Activated CD8-positive, alpha-beta T cell treated with anti-CD3 and anti-CD28 coated beads, Interleukin-2, amount 10 ng/mL, durations not matched to agents 7 days and 5 days (primary cell): ENCODE data around the gene CCL1. TPM values are rescaled to one million over a fixed set of nuclear protein-coding genes. Genes with fewer than 3 reads are reported as not detected.

Source experiments
- ATAC-seq: fragments of 150-1000 bp; cut with Tn5 transposase; one replicate; pipeline ENCODE4 v1.10.0; 2021; ENCODE audit warnings: moderate library complexity
- CTCF ChIA-PET: fragments of 350-600 bp; sonication (Branson Sonifier 250); formaldehyde crosslinking; loops from one replicate; lab custom pipeline; 2021; ENCODE audit warnings: antibody characterized with exemption; lab: Charles Lee
- POLR2A ChIA-PET: fragments of 350-600 bp; sonication (Branson Sonifier 250); formaldehyde crosslinking; loops from one replicate; lab custom pipeline; 2021; ENCODE audit warnings: antibody characterized with exemption; lab: Charles Lee
- DNase-seq: peaks from one replicate; pipeline ENCODE4 v3.0.0-alpha.2; 2020
- H3K27ac Mint-ChIP-seq: one replicate; pipeline ENCODE4 v1.8.0; 2021; ENCODE audit warnings: mild to moderate bottlenecking, mixed read lengths
- H3K27me3 Mint-ChIP-seq: one replicate; pipeline ENCODE4 v1.8.0; 2021; ENCODE audit warnings: low read depth, mixed read lengths
- H3K36me3 Mint-ChIP-seq: one replicate; pipeline ENCODE4 v1.8.0; 2021; ENCODE audit warnings: low read depth, mixed read lengths
- H3K4me1 Mint-ChIP-seq: one replicate; pipeline ENCODE4 v1.8.0; 2021; ENCODE audit warnings: low read depth, mixed read lengths
- H3K4me3 Mint-ChIP-seq: one replicate; pipeline ENCODE4 v1.8.0; 2021; ENCODE audit warnings: mild to moderate bottlenecking, mixed read lengths
- H3K9me3 Mint-ChIP-seq: one replicate; pipeline ENCODE4 v1.8.0; 2022; ENCODE audit warnings: mixed read lengths; ENCODE audit not compliant: insufficient read depth
- total RNA-seq, 2 experiments: library from RNA; stranded (reverse); gene quantifications; one replicate each; pipeline ENCODE4 v1.2.3, GENCODE V29; 2021

CCL1 gene
- total RNA-seq, 2 experiments from 2014 or later, result not detected

DNA sequence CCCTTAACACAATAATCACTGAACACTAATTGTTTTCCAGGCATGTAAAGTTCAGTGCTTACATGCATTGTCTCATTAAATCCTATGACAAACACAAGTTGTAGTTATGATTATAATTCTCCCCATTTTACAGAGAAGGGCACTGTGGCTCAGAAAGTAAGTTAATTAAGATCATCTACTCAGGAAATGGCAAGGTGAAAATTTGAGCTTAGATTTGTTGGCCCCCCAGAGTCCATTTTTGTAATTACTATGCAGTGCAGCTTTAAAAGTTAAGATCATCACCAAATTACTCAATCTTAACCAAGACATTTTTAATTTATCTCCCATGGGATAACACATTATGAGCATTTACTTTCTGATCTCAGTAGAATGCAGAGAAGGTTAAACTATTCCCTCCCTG lies 34.2 kb upstream of the CCL1 start:
- ChIA-PET CTCF (interaction anchor here (0.9 to 6.1 kb wide), 15 partner anchors 9 to 279 kb away, joined by 3 to 70 read pairs (median 6); partner anchors contain the start of gene CCL1), POLR2A (interaction anchor here (1.5 kb wide), 1 partner anchor 26 kb away, joined by 3 read pairs; no protein-coding TSS in a partner anchor)
- DNase-seq (no peak), ATAC-seq (no peak)
- H3K4me1 Mint-ChIP-seq, result peaks cover 37% of the 10 kb centered on the region
- no peak overlapping the region for H3K27ac Mint-ChIP-seq
- H3K9me3 Mint-ChIP-seq, result no peaks in the 10 kb centered on the region
- no peak overlapping the region for H3K4me3 Mint-ChIP-seq
- no peaks in the 10 kb centered on the region for H3K36me3 Mint-ChIP-seq
- peaks cover 27% of the 10 kb centered on the region for H3K27me3 Mint-ChIP-seq

- no peaks in the 10 kb centered on the region for H3K9me3 Mint-ChIP-seq
- POLR2A ChIA-PET, result no interaction called here
- H3K27ac Mint-ChIP-seq, result no peak overlapping the region
- no peaks in the 10 kb centered on the region for H3K36me3 Mint-ChIP-seq
- H3K27me3 Mint-ChIP-seq, result peaks cover 29% of the 10 kb centered on the region
- peaks cover 32% of the 10 kb centered on the region for H3K4me1 Mint-ChIP-seq
- no peak for ATAC-seq
- no peak overlapping the region for H3K4me3 Mint-ChIP-seq
- DNase-seq, result no peak
- CTCF ChIA-PET, result interaction anchor here (1.2 to 1.7 kb wide), 2 partner anchors 10 to 15 kb away, joined by 4 to 5 read pairs; no protein-coding TSS in a partner anchor
These were observed 30.4 kb upstream of the CCL1 start for GRCh38 chr17:34393401-34393800.

GRCh38 chr17:34391241-34391640 lies 28.2 kb upstream of the CCL1 start:
- Mint-ChIP-seq H3K9me3 (no peaks in the 10 kb centered on the region), H3K4me1 (peaks cover 34% of the 10 kb centered on the region), H3K4me3 (no peak overlapping the region), H3K36me3 (no peaks in the 10 kb centered on the region), H3K27me3 (peaks cover 22% of the 10 kb centered on the region), H3K27ac (no peak overlapping the region)
- no peak for ATAC-seq
- CTCF ChIA-PET, result interaction anchor here (1.0 to 5.1 kb wide), 3 partner anchors 9 to 30 kb away, joined by 3 to 44 read pairs (median 5); partner anchors contain the start of gene CCL1
- no peak for DNase-seq
- POLR2A ChIA-PET, result no interaction called here

DNA sequence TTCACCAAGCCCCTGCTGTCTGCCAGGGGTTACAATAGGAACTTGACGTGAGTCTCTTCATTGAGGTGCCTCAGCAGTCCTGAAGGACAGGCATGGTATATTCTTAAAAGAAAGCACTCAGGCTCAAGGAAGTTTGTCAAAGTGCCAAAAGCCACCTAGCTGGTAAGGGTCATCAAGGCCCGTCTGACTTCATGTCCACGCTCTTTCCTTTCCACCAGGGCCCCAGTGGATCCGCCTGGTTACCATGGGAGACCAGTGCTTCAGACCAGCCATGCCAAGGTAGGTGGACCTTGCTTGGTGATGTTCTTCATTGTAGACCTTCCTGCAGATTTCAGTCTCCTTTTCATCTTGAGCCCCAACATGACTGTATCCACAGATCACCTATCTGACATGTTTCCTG lies 27.6 kb upstream of the CCL1 start:
- H3K27me3 Mint-ChIP-seq, result peaks cover 21% of the 10 kb centered on the region
- ATAC-seq (no peak), DNase-seq (no peak)
- H3K27ac Mint-ChIP-seq, result no peak overlapping the region
- no peaks in the 10 kb centered on the region for H3K9me3 Mint-ChIP-seq
- peaks cover 38% of the 10 kb centered on the region for H3K4me1 Mint-ChIP-seq
- POLR2A ChIA-PET, result no interaction called here
- H3K4me3 Mint-ChIP-seq, result no peak overlapping the region
- no peaks in the 10 kb centered on the region for H3K36me3 Mint-ChIP-seq
- CTCF ChIA-PET, result interaction anchor here (5.1 kb wide), 1 partner anchor 29 kb away, joined by 44 read pairs; the partner anchor contains the start of gene CCL1

DNA sequence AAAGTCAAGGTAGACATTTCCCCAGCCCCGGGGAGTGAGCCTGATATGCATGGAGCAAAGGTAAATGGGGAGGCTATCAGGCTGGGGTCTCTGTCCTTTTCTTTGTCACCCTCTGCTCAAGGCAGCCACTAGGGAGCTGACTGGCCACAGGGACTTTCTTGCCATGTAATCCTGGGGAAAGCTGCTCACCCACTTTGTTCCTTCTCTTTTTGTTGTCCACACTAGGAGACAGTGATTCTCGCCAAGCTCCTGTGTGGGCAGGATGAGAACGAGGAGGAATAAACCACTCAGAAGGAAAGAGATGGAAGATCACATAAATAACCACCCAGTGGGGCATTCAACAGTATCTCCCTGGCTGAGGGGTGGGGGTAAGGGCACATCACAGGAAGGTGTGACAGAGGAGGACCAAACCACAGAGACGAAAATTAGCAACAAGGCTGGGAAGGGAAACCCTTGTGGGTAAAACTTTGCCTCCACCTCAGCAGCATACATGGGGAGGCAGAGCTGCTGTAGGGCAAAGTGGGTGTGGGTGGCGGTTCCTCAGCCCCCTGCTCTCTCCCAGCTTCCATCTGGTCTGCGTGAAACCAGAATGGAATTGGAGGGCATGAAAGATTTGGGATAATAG lies 26.2 kb upstream of the CCL1 start:
- ChIA-PET CTCF (interaction anchor here (0.6 to 5.1 kb wide), 5 partner anchors 9 to 419 kb away, joined by 3 to 44 read pairs (median 4); partner anchors contain the start of gene CCL1), POLR2A (interaction anchor here (1.3 kb wide), 1 partner anchor 10 kb away, joined by 5 read pairs; no protein-coding TSS in a partner anchor)
- no peak overlapping the region for H3K27ac Mint-ChIP-seq
- no peaks in the 10 kb centered on the region for H3K36me3 Mint-ChIP-seq
- peak overlapping the region; percentile 4 for H3K4me3 Mint-ChIP-seq
- peak; percentile 60 for ATAC-seq
- peaks cover 44% of the 10 kb centered on the region for H3K4me1 Mint-ChIP-seq
- no peaks in the 10 kb centered on the region for H3K9me3 Mint-ChIP-seq
- peaks cover 19% of the 10 kb centered on the region for H3K27me3 Mint-ChIP-seq
- DNase-seq, result peak; percentile 44

- ChIA-PET CTCF (interaction anchor here (1.1 to 5.1 kb wide), 7 partner anchors 10 to 187 kb away, joined by 3 to 44 read pairs (median 5); partner anchors contain the start of gene CCL1), POLR2A (no interaction called here)
- Mint-ChIP-seq H3K4me3 (no peak overlapping the region), H3K27me3 (peaks cover 17% of the 10 kb centered on the region), H3K36me3 (no peaks in the 10 kb centered on the region), H3K4me1 (peaks cover 51% of the 10 kb centered on the region), H3K9me3 (no peaks in the 10 kb centered on the region), H3K27ac (no peak overlapping the region)
- no peak for ATAC-seq
- no peak for DNase-seq
These were observed 24.5 kb upstream of the CCL1 start for GRCh38 chr17:34387566-34387965.

DNA sequence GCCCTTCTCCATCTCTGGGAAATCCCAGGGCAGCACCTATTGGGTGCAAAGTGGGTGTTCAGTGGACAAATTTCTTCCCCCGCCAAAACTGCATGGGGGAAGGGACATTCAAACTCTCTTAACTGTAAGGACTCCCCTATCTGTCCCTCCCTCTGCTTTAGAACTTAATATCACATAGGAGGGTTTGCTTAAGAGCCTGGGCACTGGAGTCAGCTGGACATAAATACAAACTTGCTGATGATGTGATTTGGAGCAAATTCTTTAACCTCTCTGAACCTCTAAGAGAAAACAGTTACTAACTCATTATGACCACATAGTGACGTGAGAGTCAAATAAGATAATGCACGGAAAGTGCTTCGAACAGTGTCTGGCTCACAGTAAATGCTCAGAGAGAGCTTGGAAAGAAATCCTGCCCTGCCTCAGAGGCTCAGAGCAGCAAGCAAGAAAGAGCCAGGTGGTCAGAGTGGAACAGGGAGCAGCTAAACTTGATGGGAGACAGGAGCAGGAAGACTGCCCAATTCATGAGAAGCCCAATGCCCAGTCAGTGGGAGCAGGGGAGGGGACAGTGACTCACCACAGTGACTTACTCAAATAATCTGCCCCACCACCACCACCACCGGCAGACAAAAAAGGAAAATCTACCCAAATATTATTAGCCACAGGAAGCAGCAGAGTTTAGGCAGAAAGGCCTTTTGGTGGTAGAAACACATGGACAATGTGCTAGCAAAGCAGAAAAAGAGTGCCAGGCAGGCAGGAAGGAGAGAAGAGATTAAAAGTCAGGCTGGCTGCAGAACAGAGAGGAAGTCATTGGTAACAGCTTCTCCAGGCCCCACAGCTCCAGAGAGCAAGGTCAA lies 23.9 kb upstream of the CCL1 start:
- Mint-ChIP-seq H3K4me3 (no peak overlapping the region), H3K36me3 (no peaks in the 10 kb centered on the region), H3K27me3 (peaks cover 16% of the 10 kb centered on the region), H3K27ac (no peak overlapping the region), H3K9me3 (no peaks in the 10 kb centered on the region), H3K4me1 (peaks cover 56% of the 10 kb centered on the region)
- DNase-seq (no peak), ATAC-seq (no peak)
- CTCF ChIA-PET, result interaction anchor here (1.1 to 5.1 kb wide), 8 partner anchors 9 to 186 kb away, joined by 3 to 44 read pairs (median 4); partner anchors contain the start of gene CCL1
- POLR2A ChIA-PET, result no interaction called here

DNA sequence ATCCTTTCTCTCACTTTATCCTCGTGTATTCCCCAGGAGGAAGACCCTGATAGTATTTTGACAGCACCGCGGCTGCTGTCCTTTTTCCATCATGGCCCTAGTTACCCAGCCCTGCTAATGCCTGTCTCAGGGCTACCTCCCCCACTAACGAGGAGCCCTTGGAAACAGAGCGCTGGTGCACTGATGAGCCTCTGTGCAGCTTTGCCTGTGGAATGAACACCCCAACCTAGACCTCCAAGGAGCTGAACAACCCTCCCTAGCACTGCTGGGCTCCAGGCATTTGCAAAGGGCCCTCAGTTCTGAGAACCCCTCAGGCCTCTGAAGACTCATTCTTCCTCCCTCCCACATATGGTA lies 23.3 kb upstream of the CCL1 start:
- DNase-seq, result no peak
- Mint-ChIP-seq H3K9me3 (no peaks in the 10 kb centered on the region), H3K4me3 (no peak overlapping the region), H3K27ac (no peak overlapping the region), H3K36me3 (no peaks in the 10 kb centered on the region), H3K4me1 (peaks cover 58% of the 10 kb centered on the region), H3K27me3 (peaks cover 14% of the 10 kb centered on the region)
- CTCF ChIA-PET, result interaction anchor here (1.3 to 5.1 kb wide), 4 partner anchors 12 to 25 kb away, joined by 3 to 44 read pairs (median 20); partner anchors contain the start of gene CCL1
- ATAC-seq, result no peak
- POLR2A ChIA-PET, result no interaction called here

- no peak overlapping the region for H3K27ac Mint-ChIP-seq
- no peaks in the 10 kb centered on the region for H3K9me3 Mint-ChIP-seq
- DNase-seq (no peak), ATAC-seq (no peak)
- no peaks in the 10 kb centered on the region for H3K36me3 Mint-ChIP-seq
- peaks cover 16% of the 10 kb centered on the region for H3K27me3 Mint-ChIP-seq
- H3K4me1 Mint-ChIP-seq, result peaks cover 54% of the 10 kb centered on the region
- H3K4me3 Mint-ChIP-seq, result no peak overlapping the region
- ChIA-PET POLR2A (no interaction called here), CTCF (interaction anchor here (1.0 to 4.1 kb wide), 7 partner anchors 12 to 35 kb away, joined by 3 to 71 read pairs (median 14); partner anchors contain the start of gene CCL1)
These were observed 22.0 kb upstream of the CCL1 start for GRCh38 chr17:34384822-34385605.

DNA sequence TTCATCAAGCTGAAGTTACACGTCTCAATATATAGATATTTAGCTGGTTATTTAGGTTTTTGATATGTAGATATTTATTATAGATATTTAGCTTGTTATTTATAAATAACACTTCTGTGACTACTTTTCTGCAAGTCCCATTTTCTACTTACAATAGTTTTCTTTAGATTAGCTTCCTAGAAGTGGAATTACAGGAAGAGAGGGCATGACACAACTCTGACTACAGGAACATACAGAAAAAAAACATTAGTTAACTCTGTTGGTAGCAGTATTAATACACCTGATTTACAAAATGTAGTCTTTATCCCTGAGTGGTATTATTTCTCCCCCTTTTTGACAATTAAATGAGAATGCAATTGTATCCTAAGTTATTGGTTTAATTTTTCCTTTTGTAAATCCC lies 21.2 kb upstream of the CCL1 start:
- ChIA-PET POLR2A (interaction anchor here (0.8 kb wide), 1 partner anchor 15 kb away, joined by 4 read pairs; no protein-coding TSS in a partner anchor), CTCF (interaction anchor here (3.1 to 4.1 kb wide), 4 partner anchors 12 to 23 kb away, joined by 14 to 71 read pairs (median 16); partner anchors contain the start of gene CCL1)
- peaks cover 16% of the 10 kb centered on the region for H3K27me3 Mint-ChIP-seq
- ATAC-seq, result no peak
- H3K27ac Mint-ChIP-seq, result no peak overlapping the region
- H3K4me3 Mint-ChIP-seq, result no peak overlapping the region
- no peak for DNase-seq
- H3K36me3 Mint-ChIP-seq, result no peaks in the 10 kb centered on the region
- H3K4me1 Mint-ChIP-seq, result peaks cover 53% of the 10 kb centered on the region
- no peaks in the 10 kb centered on the region for H3K9me3 Mint-ChIP-seq

DNA sequence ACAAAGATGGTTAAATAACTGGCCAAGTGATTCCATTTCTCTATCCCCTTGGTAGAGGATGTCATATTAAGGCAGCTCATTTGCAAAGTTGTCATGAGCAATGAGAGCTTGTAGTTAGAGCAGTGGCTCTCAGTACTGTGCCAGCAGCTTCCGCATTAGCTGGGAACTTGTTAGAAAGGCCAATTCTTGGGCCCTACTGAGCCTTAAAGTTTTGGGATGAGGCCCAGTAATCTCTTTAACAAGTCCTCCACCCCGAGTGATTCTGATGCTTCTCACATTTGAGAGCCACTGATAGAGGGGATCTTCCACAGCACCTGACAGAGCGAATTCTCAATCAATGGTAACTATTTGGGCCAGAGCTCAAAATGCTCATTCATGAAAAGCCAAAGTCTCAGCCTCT lies 20.2 kb upstream of the CCL1 start:
- Mint-ChIP-seq H3K27ac (no peak overlapping the region), H3K9me3 (no peaks in the 10 kb centered on the region), H3K4me3 (no peak overlapping the region), H3K4me1 (peaks cover 58% of the 10 kb centered on the region), H3K27me3 (peaks cover 16% of the 10 kb centered on the region), H3K36me3 (no peaks in the 10 kb centered on the region)
- CTCF ChIA-PET, result interaction anchor here (1.1 to 4.1 kb wide), 7 partner anchors 10 to 23 kb away, joined by 3 to 71 read pairs (median 14); partner anchors contain the start of gene CCL1
- POLR2A ChIA-PET, result no interaction called here
- ATAC-seq (no peak), DNase-seq (no peak)
